HG03108 (cell line): ENCODE data around the gene MET.
"Not testable (repeated sequence)": the region's sequence is repeated elsewhere in the genome, so short reads cannot be mapped to it uniquely, and the experiment has no call there.

Source experiments
- ATAC-seq: cut with Tn5 transposase; IDR thresholded peaks from one replicate; pipeline ENCODE4 v1.9.1; 2021; ENCODE audit warnings: moderate library complexity; ENCODE audit not compliant: unreplicated experiment

Gene MET

GRCh38 chr7:116726713-116727431, 54.9 kb downstream of the MET start:
- no peak for ATAC-seq

DNA sequence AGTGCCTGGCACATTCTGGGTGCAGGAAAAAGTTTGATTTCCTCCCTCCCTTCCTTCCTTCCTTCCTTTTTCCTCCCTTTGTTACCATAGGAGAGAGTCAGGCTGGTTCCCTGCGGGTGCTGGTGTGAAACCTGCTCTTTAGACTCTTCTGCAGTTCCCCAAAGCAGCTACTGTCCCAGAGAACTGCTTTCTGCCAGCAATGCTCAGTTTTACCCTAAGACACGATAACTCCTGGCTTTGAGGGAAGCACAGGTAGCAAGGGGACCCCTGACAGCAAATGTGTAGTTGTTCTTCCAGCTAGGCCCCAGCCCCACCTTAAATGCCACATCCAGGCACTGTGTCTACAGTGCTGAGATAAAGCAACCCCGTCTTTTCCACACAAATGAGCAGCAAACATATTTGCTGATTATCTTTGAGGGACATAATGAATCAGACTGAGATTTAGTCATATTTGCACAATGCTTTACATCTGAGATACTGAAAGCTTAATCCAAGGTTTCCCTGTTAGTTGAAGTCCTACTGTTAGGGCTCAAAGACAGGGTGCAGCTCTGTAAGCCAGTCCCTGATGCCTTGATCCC, 55.5 kb downstream of the MET start:
- ATAC-seq: no peak

GRCh38 chr7:116728413-116728812, 56.4 kb downstream of the MET start:
- no peak for ATAC-seq

GRCh38 chr7:116730097-116731022, 58.4 kb downstream of the MET start:
- ATAC-seq: no peak

GRCh38 chr7:116731023-116731395, 59.0 kb downstream of the MET start:
- no peak for ATAC-seq

GRCh38 chr7:116731445-116732335, 59.7 kb downstream of the MET start:
- no peak for ATAC-seq

GRCh38 chr7:116732788-116733694, 61.0 kb downstream of the MET start:
- no peak for ATAC-seq

- ATAC-seq: no peak
These were observed 62.1 kb downstream of the MET start for GRCh38 chr7:116733924-116734580.

GRCh38 chr7:116734710-116735109, 62.7 kb downstream of the MET start:
- ATAC-seq: no peak

DNA sequence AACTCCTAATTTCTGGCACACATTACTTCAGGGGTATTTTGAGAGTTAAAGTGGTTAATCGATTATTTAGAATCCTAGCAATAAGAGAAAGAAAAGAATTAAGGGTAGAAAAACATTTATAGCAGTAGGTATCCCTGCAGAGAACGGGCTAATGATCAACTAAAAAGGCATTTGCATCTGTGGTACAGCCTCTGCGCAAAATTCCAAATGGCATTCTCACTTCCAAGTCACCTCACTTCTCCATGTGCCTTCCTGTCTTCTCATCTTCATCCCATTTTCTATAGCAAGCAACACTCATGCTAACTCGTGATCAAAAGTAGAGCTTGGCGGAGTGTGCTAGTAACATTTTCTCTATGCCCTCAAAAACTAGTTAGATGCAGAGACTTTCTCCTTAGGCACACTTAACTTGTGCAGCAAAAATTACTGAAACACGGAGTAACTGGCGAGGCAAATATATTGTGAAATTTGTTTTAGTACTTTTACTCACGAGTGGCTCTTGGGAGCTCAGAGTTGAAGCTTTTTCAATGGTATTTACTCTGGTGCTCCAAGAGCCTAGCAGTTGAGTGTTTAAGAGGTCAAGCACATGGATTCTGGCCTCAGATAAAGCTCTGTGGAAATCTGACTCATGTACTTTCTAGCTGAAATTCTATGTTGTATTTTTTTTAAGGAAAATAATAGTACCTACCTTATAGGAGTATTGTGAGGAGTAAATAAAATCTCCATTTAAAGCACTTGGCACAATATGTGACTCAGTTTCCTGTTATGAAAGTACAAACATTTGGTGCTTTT, 65.1 kb downstream of the MET start:
- no peak for ATAC-seq

DNA sequence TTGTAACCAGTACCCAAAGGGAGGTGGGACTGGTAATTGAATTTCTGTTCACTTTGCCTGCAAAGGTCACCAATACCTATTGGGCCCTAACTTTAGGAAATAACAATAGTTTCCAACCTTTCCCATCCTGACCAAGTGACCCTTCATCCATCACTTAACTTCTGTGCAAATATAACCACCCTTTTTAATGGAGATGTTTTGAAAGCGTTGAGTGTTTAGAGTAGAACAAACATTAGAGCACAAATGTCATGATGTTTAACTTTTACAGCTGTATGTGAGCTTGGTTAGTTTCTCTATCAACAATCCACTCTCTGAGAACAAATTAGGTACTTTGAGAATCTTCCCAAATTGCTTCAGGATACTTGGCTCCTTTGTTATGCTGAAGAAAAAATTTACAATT, 66.4 kb downstream of the MET start:
- ATAC-seq: no peak

- ATAC-seq: no peak
These were observed 67.3 kb downstream of the MET start for GRCh38 chr7:116739307-116739706.

GRCh38 chr7:116740231-116740630, 68.2 kb downstream of the MET start:
- ATAC-seq: no peak

GRCh38 chr7:116740755-116741462, 68.9 kb downstream of the MET start:
- ATAC-seq: no peak

- no peak for ATAC-seq
These were observed 69.8 kb downstream of the MET start for GRCh38 chr7:116741625-116742316.

GRCh38 chr7:116742641-116743040, 70.6 kb downstream of the MET start:
- no peak for ATAC-seq

- not testable (repeated sequence) for ATAC-seq
These were observed 71.8 kb downstream of the MET start for GRCh38 chr7:116743835-116744234.
